Nucleus accumbens (tissue), 56 donors: ENCODE measurements around the gene MCL1.
"Not testable (repeated sequence)": the region's sequence is repeated elsewhere in the genome, so short reads cannot be mapped to it uniquely, and the experiment has no call there.

Source experiments
- DNase-seq, 56 donors: peaks; one replicate each; lab custom pipeline; 2025; lab: John Stamatoyannopoulos, UW

MCL1 gene

GRCh38 chr1:150603711-150604110 is 24.3 kb upstream of the MCL1 start:
- no peak for DNase-seq

- not testable (repeated sequence) for DNase-seq
These were observed 23.0 kb upstream of the MCL1 start for GRCh38 chr1:150602372-150602771.

DNA sequence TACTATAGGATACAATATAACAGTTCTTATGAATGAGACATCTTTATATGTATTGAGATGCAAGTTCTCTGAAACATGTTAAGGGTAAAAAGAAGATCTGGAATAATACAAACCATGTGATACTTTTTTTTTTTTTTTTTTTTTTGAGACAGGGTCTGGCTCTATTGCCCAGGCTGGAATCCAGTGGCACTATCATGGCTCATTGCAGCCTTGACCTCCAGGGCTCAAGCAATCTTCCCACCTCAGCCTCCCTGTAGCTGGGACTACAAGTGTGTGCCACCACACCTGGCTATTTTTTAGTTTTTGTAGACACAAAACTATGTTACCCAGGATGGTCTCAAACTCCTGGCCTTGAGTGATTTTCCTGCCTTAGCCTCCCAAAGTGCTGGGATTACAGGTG is 22.1 kb upstream of the MCL1 start:
- DNase-seq, result no peak

- not testable (repeated sequence) for DNase-seq
These were observed 18.9 kb upstream of the MCL1 start for GRCh38 chr1:150598346-150598745.

DNA sequence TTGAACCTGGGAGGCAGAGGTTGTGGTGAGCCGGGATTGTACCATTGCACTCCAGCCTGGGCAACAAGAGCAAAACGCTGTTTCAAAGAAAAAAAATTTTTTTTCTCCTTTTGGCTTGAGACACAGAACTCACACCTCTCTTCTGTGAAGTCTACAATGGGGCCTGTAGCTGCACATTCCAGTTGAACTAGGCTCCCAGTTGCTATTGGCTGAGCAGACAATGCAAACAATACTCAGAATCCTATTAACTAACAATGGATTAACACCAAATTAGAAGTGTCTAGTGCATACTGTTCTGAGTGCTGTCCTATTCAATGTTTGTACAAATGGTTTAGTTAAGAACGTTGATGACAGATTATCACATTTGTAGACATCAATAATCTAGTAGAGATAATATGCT is 17.6 kb upstream of the MCL1 start:
- DNase-seq, result no peak

GRCh38 chr1:150596095-150596892 is 16.9 kb upstream of the MCL1 start:
- DNase-seq, result no peak

DNA sequence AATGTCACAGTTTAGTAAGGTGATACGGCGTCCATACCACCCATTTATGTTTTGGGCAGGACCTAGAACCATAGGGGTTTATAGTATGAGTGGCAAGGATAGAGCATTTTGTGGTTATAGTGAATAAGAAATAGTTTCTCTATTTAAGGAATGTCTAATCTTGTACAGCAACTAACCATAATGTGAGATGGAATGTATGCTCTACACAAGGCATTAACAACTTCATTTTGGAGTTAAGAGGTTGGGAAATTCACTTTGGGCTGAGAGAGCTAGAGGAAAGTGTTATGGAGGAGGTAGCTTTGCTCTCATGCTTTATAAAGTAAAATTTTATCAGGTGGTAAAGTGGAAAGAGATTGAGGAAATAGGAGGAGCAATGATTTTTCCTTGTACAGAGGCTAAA is 3.0 kb upstream of the MCL1 start:
- DNase-seq, result no peak

- not testable (repeated sequence) for DNase-seq
These were observed 2.6 kb upstream of the MCL1 start for GRCh38 chr1:150581962-150582361.

GRCh38 chr1:150581437-150581836 is 2.0 kb upstream of the MCL1 start:
- DNase-seq, result not testable (repeated sequence)

DNA sequence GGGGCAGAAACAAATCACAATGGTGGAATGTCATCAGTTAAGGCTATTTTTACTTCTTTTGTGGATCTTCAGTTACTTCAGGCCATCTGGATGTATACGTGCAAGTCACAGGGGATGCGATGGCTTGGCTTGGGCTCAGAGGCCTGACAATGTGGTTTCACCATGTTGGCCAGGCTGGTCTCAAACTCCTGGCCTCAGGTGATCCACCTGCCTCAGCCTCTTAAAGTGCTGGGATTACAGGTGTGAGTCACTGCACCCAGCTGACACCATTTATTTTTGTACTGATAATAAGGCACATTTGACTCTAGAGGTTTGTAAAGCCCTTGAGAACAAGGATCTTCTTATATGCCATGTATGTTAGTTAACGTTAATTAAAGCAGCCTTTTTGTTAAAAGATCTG is 1.6 kb upstream of the MCL1 start:
- DNase-seq, result not testable (repeated sequence)

- no peak for DNase-seq
These were observed 684 bp upstream of the MCL1 start for GRCh38 chr1:150579945-150580642.

DNA sequence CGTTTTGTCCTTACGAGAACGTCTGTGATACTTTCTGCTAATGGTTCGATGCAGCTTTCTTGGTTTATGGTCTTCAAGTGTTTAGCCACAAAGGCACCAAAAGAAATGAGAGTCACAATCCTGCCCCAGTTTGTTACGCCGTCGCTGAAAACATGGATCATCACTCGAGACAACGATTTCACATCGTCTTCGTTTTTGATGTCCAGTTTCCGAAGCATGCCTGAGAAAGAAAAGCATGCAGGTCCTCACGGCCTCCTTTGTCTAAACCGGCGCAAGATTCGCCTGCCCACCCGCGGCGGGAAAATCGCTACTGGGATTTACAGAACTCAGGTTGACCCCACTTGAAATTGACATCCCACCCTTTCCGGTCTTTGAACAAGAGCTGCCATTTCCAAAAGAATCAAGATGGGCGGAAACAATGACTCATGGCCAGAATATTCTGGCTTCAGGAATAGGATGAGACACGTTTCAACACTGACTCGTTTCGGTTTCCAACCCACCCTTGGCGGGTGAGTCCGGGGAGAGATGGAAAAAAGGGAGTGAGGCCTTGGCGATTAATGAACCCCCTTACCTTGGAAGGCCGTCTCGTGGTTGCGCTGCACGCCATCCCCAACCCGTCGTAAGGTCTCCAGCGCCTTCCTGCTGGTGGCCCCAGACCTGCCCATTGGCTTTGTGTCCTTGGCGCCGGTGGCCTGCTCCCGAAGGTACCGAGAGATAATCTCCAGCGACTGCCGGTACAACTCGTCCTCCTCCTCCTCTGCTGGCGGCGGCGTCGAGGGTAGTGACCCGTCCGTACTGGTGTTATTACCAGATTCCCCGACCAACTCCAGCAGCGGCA is 919 bp downstream of the MCL1 start:
- peak in 28 of 56 donors; percentile 10 to 69 (median 47) for DNase-seq

DNA sequence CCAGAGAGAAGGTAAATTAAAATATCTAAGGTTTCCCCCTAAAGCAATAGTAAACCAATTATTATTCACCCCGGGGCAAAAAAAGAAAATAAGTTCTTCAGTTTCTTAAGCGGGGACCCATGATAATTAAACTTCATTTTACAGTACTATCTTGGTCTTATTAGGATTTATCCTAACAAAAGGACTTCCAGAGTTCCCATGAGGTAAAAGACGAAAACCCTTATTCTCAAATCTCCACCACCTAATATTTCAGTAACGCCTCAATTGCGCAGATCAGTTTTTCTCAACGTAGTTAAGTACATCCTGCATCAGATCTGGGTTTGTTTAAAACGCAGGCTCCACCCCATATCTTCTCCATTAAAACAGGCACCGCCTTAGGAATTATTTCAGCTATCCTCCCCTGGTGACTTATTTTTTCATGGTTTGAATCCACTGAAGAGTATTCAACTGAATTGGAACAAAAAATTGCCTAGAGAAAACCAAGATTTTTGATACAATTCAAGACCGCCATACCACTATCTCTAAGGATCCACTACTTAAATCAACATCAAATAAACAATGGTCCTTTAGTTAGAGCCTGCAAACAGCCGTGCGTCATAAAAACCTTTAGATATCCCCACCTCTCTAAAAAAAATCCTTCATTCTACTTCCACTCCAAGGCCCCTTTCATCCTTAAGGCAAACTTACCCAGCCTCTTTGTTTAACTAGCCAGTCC is 1.7 kb downstream of the MCL1 start:
- no peak for DNase-seq

- no peak for DNase-seq
These were observed 2.4 kb downstream of the MCL1 start for GRCh38 chr1:150576794-150577556.

DNA sequence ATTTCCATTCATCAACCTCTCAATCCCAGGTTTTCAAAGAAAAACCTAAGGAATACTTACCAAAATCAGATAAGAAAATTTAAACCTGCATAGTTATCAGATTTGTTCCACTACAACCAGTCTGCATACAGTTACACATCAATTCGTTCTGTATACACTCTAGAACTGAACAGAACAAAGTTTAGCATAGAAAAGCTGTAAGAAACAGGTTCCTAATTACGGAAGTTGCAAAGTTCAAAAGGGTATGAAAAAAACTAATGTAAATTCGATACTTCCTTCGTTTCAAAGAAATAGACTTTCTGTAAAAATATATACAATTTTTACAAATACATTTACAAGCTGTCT is 3.1 kb downstream of the MCL1 start:
- DNase-seq, result no peak

- no peak for DNase-seq
These were observed 3.7 kb downstream of the MCL1 start for GRCh38 chr1:150575518-150576366.

DNA sequence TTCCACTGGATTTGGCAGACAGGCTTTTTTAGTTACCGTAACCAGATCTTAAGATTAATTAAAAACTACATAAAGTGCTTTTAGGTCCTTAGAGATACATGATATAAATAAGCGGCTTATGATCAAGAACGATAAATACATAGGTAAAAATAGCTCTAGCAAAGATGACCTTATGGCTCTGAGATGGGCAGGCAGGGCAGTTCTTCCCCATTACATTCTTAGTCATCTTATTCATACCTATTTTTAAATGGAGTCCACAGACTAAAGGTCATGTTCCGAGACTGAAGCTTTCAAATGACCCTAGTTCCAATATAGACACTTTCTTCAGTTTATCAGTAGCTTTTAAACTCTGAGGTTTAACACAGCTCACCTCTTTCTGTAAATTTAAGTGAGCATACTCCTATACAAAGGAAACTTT is 4.3 kb downstream of the MCL1 start:
- no peak for DNase-seq

DNA sequence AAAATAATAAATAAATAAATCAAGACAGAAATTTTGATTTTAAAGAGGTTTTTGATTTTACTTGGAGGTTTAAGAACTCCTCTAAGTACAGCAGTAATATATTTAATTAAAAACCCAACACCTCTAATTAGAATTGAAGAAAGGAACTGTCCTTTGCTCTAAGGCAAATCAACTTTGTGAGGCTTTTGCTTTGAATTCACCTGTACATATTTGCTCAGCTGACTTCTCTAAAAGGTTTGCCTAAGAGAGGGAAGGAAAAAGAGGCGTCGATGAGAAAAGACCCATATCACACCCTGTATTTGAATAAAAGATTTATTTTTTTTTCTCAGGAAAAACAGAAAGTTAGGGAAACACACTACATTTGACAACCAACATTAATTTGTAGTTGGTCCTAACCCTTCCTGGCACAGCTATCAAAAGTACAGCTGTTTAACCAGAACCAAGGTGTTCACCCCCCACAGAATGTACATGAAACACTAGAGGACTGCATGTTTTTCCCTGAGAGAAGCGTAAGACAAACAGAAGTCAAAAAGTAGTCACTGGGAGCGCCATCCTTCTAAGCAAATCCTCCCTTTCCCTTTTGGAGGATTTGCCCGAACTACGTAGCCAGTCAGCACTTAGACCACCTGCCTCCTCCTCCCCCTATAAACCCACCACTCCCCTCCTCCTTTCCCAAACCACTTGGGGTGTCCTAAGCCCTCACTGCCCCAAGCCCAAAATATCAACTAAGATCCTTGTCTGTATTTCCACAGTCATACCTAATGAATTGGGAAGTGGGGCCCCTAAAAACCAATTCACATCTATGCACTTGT is 4.9 kb downstream of the MCL1 start:
- no peak for DNase-seq
